GM18520 (cell line): ENCODE measurements around the gene CDK16.
A peak's percentile ranks its signal among the peaks of the same experiment; 100 is the strongest.

Source experiments
- ATAC-seq: cut with Tn5 transposase; IDR thresholded peaks from one replicate; pipeline ENCODE4 v1.9.1; 2021; ENCODE audit not compliant: unreplicated experiment

CDK16 gene

GRCh38 chrX:47185241-47185640 is 33.2 kb upstream of the CDK16 start:
- no peak for ATAC-seq

DNA sequence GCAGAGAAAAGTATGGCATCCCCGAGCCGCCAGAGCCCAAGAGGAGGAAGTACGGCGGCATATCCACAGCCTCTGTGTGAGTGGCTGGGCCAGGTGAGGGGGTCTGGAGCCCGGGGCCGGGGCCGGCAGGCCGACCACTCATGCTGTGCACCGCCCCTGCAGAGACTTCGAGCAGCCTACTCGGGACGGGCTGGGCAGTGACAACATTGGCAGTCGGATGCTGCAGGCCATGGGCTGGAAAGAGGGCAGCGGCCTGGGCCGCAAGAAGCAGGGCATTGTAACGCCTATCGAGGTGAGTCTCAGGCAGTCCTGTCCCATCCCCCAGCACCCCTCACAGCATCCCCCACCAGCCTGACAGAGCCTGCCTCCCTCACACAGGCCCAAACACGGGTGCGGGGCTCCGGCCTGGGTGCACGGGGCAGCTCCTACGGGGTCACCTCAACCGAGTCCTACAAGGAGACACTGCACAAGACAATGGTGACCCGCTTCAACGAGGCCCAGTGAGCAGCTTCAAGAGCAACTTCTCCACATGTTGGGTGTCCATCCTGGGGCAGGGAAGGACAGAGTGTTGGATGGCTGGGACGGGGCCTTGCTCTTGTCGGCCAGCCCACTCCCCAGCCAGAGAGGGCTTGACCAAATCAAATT is 32.3 kb upstream of the CDK16 start:
- ATAC-seq, result no peak

GRCh38 chrX:47187106-47187677 is 31.3 kb upstream of the CDK16 start:
- no peak for ATAC-seq

DNA sequence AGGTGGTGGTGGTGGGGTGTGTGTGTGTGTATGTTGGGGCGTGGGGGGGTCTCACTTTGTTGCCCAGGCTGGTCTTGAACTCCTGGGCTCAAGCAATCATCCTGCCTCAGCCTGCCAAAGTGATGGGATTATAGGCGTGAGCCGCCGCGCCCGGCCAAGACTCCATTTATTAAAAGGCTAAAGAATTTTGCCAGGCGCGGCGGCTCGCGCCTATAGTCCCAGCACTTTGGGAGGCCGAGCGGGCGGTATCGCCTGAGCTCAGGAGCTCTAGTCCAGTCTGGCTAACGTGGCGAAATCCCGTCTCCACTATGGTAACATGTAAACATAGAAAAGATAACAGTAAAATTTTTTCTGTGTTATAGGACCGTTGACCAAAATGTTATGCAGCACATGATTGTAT is 28.6 kb upstream of the CDK16 start:
- ATAC-seq, result no peak

DNA sequence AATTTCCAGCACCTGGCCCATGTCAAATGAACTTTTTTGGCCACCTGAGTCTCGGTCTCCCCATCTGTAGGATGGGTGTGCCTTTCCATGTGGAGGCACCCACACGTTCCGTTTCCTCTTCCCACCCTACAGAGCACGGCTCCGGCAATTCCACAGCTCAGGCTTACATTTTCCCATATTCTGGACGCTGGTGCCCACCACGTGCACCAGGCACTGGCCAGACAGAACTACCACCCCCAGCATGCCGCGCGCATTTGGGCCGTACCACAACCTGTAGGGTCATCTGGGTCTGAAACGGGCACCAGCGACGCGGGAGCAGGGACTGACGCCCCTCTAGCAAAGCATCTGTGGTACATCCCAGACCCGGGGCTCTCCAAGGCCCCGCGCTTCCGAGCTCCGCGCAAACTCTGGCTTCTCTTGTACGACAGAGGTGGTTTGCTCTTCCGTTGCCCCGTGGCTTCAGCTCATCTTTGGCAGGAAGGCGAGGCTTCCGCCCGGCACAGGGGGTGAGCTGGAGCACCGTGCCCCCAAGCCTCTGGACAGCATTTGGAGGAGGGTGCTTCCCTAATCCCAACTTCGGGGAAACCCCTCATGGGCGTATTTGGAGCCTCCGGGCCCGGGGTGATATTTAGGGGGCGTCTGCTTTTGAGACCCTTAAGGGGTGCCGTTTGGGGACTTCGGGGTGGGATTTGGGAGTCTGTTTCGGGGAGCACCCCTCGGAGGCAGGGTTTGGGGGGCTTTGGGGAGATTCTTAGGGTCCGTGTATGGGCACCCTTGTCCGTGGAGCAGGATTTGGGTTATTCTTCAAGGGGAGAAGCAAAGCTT is 27.8 kb upstream of the CDK16 start:
- ATAC-seq, result peak; percentile 50

DNA sequence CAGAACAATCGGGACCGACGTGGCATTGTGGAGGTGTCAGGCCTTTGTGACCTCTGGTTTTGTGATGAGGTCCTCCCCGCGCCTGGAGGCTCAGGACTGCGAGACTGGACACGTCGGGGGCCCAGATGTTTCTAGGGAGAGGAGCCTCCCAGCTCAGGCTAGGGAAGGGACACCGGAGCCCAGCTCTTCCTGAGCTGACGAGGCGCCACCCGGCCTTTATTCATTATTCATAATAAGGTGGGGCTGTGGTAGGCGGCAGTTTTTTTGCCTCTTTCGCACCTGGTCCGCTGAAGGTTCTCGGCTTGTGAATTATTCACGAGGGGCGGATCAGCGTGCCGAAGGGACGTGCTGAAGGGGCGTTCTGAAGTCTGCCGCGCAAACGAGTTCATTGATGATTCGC is 27.1 kb upstream of the CDK16 start:
- ATAC-seq, result no peak

GRCh38 chrX:47191806-47192401 is 26.6 kb upstream of the CDK16 start:
- ATAC-seq, result no peak

- peak; percentile 43 for ATAC-seq
Observed at GRCh38 chrX:47193475-47194193, 24.8 kb upstream of the CDK16 start, which contains the start of gene UBA1. UBA1 (plus strand) TSS chrX:47193829; CDS start chrX:47198803, 4,974 bp downstream.

DNA sequence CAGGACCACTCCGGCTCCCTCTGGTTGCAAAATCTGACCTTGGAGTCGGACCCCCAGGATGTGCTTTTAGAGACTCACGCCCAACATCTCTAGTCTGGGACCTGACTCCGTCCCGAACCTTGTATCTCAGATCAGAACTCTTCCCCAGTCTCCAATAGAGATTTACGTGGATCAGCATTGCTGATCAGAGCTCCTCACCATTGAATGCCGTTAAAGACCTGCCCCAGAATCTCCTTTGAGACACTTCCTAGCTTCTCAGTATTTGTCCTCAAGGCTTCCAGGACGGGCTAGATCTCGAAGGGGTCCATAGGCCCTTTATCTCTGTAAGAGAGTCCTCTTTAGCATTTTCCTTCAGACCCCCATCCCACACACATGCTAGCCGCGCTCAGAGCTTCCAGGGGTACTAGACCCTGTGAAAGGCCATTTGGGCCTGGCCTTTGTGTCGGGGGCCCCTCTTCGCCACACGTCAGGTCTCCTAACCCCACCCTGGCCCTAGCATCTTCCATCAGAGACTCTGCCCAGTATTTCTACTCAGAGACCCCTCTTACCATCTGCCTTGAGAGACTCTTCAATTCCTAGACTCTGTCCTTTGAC is 24.2 kb upstream of the CDK16 start:
- no peak for ATAC-seq

- ATAC-seq, result no peak
Observed at GRCh38 chrX:47196098-47196497, 22.4 kb upstream of the CDK16 start.

DNA sequence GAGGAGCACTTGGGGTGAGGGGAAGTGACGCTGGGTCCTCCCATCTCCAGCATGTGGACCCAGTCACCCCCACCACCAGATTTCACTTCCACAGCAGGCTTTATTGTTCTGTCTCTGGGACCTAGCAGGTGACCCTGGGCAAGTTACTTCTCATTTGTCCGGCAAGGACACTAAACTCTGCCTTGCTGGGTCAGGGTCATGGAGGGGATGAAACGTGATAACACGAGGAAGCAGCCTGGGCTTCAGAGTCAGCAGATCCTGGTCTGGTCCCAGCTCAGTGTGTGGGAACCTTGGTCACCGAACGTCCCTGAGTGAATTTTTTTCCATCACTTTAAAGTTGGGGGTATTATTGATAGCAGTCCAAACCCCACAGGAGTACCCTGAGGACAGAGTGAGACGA is 21.0 kb upstream of the CDK16 start:
- ATAC-seq, result no peak

- no peak for ATAC-seq
Observed at GRCh38 chrX:47198026-47198686, 20.3 kb upstream of the CDK16 start.

DNA sequence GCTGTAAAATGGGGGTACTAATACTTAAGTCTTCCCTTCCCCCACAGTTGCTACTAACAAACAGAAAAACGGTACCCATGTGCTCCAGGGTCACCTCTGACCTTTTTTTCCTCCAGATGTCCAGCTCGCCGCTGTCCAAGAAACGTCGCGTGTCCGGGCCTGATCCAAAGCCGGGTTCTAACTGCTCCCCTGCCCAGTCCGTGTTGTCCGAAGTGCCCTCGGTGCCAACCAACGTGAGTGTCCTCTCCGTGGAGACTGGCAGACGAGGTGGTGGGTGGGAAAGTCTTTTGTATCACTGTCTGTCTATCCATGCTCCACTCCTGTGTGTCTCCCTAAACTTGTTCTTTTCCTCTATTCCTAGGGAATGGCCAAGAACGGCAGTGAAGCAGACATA is 19.8 kb upstream of the CDK16 start:
- no peak for ATAC-seq

DNA sequence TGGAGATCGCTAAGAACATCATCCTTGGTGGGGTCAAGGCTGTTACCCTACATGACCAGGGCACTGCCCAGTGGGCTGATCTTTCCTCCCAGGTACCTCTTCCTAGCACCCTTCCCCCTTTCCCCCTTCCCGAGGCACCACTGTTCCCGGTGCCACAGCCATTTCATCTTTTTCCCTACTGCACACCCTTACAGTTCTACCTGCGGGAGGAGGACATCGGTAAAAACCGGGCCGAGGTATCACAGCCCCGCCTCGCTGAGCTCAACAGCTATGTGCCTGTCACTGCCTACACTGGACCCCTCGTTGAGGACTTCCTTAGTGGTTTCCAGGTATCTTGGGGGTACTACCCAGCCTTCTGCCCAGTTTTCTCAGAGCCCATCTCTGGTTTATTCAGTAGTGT is 19.2 kb upstream of the CDK16 start:
- ATAC-seq, result no peak

- no peak for ATAC-seq
Observed at GRCh38 chrX:47200385-47201150, 17.9 kb upstream of the CDK16 start.

DNA sequence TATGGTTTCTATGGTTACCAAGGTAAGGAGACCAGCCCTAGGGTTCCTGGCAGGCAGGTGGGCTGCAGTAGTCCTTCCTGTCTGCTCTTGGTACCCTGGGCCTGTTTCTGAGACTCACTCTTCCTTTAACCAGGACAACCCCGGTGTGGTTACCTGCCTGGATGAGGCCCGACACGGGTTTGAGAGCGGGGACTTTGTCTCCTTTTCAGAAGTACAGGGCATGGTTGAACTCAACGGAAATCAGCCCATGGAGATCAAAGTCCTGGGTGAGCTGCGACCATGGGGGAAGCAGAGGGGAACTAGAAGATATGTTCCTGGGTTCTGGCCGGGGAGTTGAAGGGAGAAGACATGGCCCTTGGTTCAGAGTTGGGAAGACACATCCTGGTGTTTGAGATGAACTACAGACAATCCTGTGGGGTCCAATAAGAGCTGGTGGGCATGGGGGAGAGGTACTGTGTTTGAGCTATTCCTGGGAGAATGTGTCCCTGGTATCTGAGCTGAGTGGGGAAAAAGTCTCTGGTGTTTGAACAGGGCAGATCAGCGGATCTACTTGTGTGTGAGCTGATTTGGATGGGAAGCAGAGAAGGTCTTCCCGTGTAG is 17.0 kb upstream of the CDK16 start:
- no peak for ATAC-seq

- no peak for ATAC-seq
Observed at GRCh38 chrX:47202316-47202715, 16.2 kb upstream of the CDK16 start.

- no peak for ATAC-seq
Observed at GRCh38 chrX:47202877-47203276, 15.6 kb upstream of the CDK16 start.

DNA sequence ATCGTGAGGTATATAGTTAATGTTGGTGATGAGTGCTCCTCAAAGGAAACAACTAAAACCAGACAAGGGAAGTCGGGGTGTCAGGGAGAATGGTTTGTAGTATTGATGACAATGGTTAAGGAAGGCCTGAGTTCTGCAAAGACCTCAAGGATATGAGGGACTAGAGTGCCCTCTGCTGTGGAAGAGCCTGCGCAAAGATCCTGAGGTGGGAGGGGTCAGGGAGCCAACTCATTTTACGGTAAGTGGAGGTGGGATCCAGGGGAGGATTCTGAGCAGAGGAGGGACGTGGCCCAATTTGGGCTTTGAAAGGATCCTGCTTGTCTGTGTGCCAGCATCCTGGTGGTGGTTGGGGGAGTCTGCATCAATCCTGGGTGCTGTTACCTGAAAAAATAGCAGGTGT is 13.5 kb upstream of the CDK16 start:
- no peak for ATAC-seq
